Adrenal gland (tissue), 5 donors: ENCODE measurements around the gene CAMK1D.

Source experiments
- POLR2A ChIP-seq, 2 donors: fragments of 450-650 bp; IDR thresholded peaks; one replicate each; pipeline ENCODE4 v1.6.1; 2017; ENCODE audit warnings: antibody characterized with exemption in 2 of 2, mild to moderate bottlenecking in 2 of 2, moderate library complexity in 1 of 2
- TF ChIP-seq, protein P1 (sequence below), 6 experiments: fragments of 450-650 bp in 4 of 6; fragments of 200-600 bp in 2 of 6; sonication (generic) in 1 of 6; IDR thresholded peaks; 1 replicate in 5 of 6; 2 replicates in 1 of 6; pipeline versions ENCODE4 v1.5.1 to v1.8.0; 2016 to 2021; ENCODE audit warnings: antibody characterized with exemption in 6 of 6, mild to moderate bottlenecking in 2 of 6, moderate library complexity in 1 of 6
- donor health status: DM: no; HTN: no; CAD: no.

DNA sequence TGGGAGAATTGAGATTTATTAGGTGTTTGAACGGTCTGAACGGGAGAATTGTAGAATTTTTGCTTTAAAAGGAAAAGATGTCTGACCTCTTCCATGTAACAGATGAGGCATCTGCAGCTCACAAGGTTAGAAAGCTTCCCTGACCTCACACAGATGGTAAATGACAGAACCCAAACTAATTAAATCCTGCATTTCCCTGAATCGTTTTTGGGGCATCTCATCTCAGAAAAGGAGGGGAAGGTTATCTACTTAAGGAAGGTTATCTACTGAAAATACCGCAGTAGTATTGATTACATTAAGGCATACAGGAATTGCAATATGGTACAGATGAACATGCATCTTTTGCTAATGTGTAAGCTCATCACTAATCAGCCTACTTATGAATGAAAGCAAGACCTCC, 373.9 kb downstream of the CAMK1D start:
- TF ChIP-seq, protein P1, sequence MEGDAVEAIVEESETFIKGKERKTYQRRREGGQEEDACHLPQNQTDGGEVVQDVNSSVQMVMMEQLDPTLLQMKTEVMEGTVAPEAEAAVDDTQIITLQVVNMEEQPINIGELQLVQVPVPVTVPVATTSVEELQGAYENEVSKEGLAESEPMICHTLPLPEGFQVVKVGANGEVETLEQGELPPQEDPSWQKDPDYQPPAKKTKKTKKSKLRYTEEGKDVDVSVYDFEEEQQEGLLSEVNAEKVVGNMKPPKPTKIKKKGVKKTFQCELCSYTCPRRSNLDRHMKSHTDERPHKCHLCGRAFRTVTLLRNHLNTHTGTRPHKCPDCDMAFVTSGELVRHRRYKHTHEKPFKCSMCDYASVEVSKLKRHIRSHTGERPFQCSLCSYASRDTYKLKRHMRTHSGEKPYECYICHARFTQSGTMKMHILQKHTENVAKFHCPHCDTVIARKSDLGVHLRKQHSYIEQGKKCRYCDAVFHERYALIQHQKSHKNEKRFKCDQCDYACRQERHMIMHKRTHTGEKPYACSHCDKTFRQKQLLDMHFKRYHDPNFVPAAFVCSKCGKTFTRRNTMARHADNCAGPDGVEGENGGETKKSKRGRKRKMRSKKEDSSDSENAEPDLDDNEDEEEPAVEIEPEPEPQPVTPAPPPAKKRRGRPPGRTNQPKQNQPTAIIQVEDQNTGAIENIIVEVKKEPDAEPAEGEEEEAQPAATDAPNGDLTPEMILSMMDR (IDR thresholded peaks at IDR 0.05), result no peak
- TF ChIP-seq POLR2A (IDR thresholded peaks at IDR 0.05), result no peak
